ENCODE data around the gene RRAD.

GRCh38 chr16:66925322-66925840 is at the start of gene RRAD:
- TF ChIP-seq CTCF (IDR thresholded peaks at IDR 0.05; ENCODE audit: borderline replicate concordance, extremely low read depth, low read length, poor library complexity, severe bottlenecking) (no peak), EZH2 (IDR thresholded peaks at IDR 0.05; ENCODE audit: borderline replicate concordance, low read depth, low read length, severe bottlenecking) (no peak)
